Mesothelial cell of epicardium (in vitro differentiated cells): ENCODE data around the gene MED25. TPM values are rescaled to one million over a fixed set of nuclear protein-coding genes. Genes with fewer than 3 reads are reported as not detected.
A peak's percentile ranks its signal among the peaks of the same experiment; 100 is the strongest.

Source experiments
- DNase-seq, 2 experiments: peaks; one replicate each; pipeline ENCODE4 v3.0.0; 2021; ENCODE audit warnings: low spot score in 2 of 2; ENCODE audit not compliant: unreplicated experiment in 2 of 2
- H3K27ac Mint-ChIP-seq: 2 replicates; pipeline ENCODE4 v1.8.0; 2021; ENCODE audit warnings: mixed read lengths
- H3K27me3 Mint-ChIP-seq: 2 replicates; pipeline ENCODE4 v1.8.0; 2021; ENCODE audit warnings: low read depth, mixed read lengths
- H3K36me3 Mint-ChIP-seq: 2 replicates; pipeline ENCODE4 v1.8.0; 2021; ENCODE audit warnings: mixed read lengths
- H3K4me1 Mint-ChIP-seq: 2 replicates; pipeline ENCODE4 v1.8.0; 2021; ENCODE audit warnings: mixed read lengths
- H3K4me3 Mint-ChIP-seq: 2 replicates; pipeline ENCODE4 v1.8.0; 2021; ENCODE audit warnings: mild to moderate bottlenecking, moderate library complexity, mixed read lengths
- H3K9me3 Mint-ChIP-seq: 2 replicates; pipeline ENCODE4 v1.8.0; 2021; ENCODE audit warnings: mixed read lengths
- CTCF ChIP-seq: fragments of 200-600 bp; sonication (generic); IDR thresholded peaks from one replicate; pipeline ENCODE4 v1.5.0; 2021; ENCODE audit warnings: antibody characterized with exemption; ENCODE audit not compliant: unreplicated experiment
- total RNA-seq: library from RNA; stranded (reverse); gene quantifications from 3 replicates; pipeline ENCODE4 v1.2.1, GENCODE V29; 2021

MED25 gene
- total RNA-seq, 1 donor from 2014 or later: 103 TPM

DNA sequence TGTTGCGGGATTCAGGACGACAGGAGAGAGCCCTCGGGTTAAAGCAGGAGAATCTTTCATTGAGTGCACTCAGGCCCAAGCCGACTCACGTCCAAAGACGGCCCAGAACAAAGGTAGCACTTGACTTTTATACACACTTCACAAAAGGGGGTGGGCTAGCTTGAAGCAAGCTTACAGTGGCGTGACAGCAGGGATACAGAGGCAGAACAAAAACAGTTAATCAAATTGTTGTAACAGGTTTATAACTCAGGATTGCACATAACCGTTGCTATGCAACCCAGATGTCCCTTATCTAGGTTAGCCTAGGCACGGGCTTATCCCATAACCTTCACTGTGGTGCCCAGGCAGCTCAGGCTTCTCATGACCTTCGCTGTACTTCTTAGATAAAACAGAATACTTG lies 2.0 kb downstream of the MED25 start:
- Mint-ChIP-seq H3K27ac (peak overlapping the region; percentile 79), H3K36me3 (peaks cover 10% of the 10 kb centered on the region), H3K4me3 (peak overlapping the region; percentile 89), H3K4me1 (peaks cover 24% of the 10 kb centered on the region), H3K27me3 (no peaks in the 10 kb centered on the region), H3K9me3 (no peaks in the 10 kb centered on the region)
- TF ChIP-seq CTCF: no peak
- DNase-seq: no peak

GRCh38 chr19:49823472-49823871 lies 5.4 kb downstream of the MED25 start:
- no peak overlapping the region for H3K27ac Mint-ChIP-seq
- DNase-seq: no peak
- H3K4me1 Mint-ChIP-seq: peaks cover 20% of the 10 kb centered on the region
- TF ChIP-seq CTCF: no peak
- no peak overlapping the region for H3K4me3 Mint-ChIP-seq
- peaks cover 19% of the 10 kb centered on the region for H3K36me3 Mint-ChIP-seq
- no peaks in the 10 kb centered on the region for H3K9me3 Mint-ChIP-seq
- no peaks in the 10 kb centered on the region for H3K27me3 Mint-ChIP-seq

GRCh38 chr19:49824662-49825061 lies 6.6 kb downstream of the MED25 start:
- no peak overlapping the region for H3K27ac Mint-ChIP-seq
- TF ChIP-seq CTCF: no peak
- no peaks in the 10 kb centered on the region for H3K27me3 Mint-ChIP-seq
- no peak for DNase-seq
- peaks cover 19% of the 10 kb centered on the region for H3K36me3 Mint-ChIP-seq
- H3K4me3 Mint-ChIP-seq: no peak overlapping the region
- no peaks in the 10 kb centered on the region for H3K9me3 Mint-ChIP-seq
- H3K4me1 Mint-ChIP-seq: peaks cover 11% of the 10 kb centered on the region

- Mint-ChIP-seq H3K27me3 (no peaks in the 10 kb centered on the region), H3K9me3 (no peaks in the 10 kb centered on the region), H3K4me1 (no peaks in the 10 kb centered on the region), H3K36me3 (peaks cover 15% of the 10 kb centered on the region), H3K27ac (peak overlapping the region; percentile 22), H3K4me3 (no peak overlapping the region)
- DNase-seq: no peak
- no peak for TF ChIP-seq CTCF
These were observed 8.9 kb downstream of the MED25 start for GRCh38 chr19:49827034-49827433.

- no peak for DNase-seq
- no peaks in the 10 kb centered on the region for H3K4me1 Mint-ChIP-seq
- peaks cover 14% of the 10 kb centered on the region for H3K36me3 Mint-ChIP-seq
- no peaks in the 10 kb centered on the region for H3K9me3 Mint-ChIP-seq
- no peaks in the 10 kb centered on the region for H3K27me3 Mint-ChIP-seq
- H3K27ac Mint-ChIP-seq: no peak overlapping the region
- H3K4me3 Mint-ChIP-seq: no peak overlapping the region
- TF ChIP-seq CTCF: no peak
These were observed 11.1 kb downstream of the MED25 start for GRCh38 chr19:49829200-49829599.

DNA sequence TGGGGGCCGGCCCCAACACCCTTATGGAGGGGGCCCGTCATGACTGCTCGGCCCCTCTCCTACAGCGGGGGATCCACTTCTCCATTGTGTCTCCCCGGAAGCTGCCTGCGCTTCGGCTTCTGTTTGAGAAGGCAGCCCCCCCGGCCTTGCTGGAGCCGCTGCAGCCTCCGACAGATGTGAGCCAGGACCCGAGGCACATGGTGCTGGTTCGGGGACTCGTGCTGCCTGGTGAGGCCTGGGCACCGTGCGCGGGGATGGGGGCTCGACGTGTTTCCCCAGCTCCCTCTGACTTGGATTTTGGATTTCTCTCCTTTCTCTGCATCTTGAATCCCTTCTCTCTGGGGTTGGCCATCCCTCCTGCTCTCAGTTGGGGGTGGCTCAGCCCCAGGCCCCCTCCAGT lies 11.6 kb downstream of the MED25 start:
- H3K36me3 Mint-ChIP-seq: peaks cover 16% of the 10 kb centered on the region
- DNase-seq: no peak
- no peak overlapping the region for H3K4me3 Mint-ChIP-seq
- no peaks in the 10 kb centered on the region for H3K4me1 Mint-ChIP-seq
- no peaks in the 10 kb centered on the region for H3K27me3 Mint-ChIP-seq
- no peaks in the 10 kb centered on the region for H3K9me3 Mint-ChIP-seq
- H3K27ac Mint-ChIP-seq: no peak overlapping the region
- no peak for TF ChIP-seq CTCF
